Astrocyte of the spinal cord (primary cell): Measurements from ENCODE around the gene FAM118A.
"Not testable (repeated sequence)": the region's sequence is repeated elsewhere in the genome, so short reads cannot be mapped to it uniquely, and the experiment has no call there.

Source experiments
- DNase-seq: peaks from one replicate; pipeline ENCODE4 v3.0.0; 2011; ENCODE audit warnings: low read depth, low spot score
- H3K4me3 ChIP-seq: 2 replicates; pipeline ENCODE4 v1.5.1; 2011; ENCODE audit warnings: low read depth, mild to moderate bottlenecking, low read length, moderate library complexity
- in situ Hi-C: cut with HindIII; loops from 2 replicates; pipeline ENCODE4 v1.10.0; 2017; ENCODE audit warnings: low sequenced_read_pairs
- TF ChIP-seq, protein P1 (sequence below): IDR thresholded peaks from 2 replicates; pipeline ENCODE4 v1.5.1; 2012; ENCODE audit warnings: low read depth, mild to moderate bottlenecking, low read length, inconsistent platforms

FAM118A gene

DNA sequence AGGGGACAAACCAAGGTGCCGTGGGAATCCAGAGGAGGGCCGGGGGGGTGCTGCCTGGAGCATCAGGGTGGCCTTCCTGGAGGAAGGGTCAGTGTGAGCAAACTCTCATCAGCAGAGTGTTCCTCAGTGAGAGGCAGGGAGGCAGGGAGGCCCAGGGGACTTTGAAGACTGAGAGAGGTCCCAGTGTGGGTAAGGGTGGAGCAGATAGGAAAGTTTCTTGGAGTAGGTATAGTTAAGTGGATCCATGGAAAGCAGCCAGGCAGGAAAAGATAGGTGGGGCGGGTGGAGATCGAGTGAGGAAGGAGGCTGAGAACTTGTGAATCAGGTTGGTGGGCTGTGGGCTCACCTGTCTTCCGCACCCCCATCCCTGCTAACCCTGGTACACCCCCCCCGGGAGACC, 15.7 kb upstream of the FAM118A start:
- no peak overlapping the region for H3K4me3 ChIP-seq
- in situ Hi-C loops = no loop called here
- TF ChIP-seq, protein P1, sequence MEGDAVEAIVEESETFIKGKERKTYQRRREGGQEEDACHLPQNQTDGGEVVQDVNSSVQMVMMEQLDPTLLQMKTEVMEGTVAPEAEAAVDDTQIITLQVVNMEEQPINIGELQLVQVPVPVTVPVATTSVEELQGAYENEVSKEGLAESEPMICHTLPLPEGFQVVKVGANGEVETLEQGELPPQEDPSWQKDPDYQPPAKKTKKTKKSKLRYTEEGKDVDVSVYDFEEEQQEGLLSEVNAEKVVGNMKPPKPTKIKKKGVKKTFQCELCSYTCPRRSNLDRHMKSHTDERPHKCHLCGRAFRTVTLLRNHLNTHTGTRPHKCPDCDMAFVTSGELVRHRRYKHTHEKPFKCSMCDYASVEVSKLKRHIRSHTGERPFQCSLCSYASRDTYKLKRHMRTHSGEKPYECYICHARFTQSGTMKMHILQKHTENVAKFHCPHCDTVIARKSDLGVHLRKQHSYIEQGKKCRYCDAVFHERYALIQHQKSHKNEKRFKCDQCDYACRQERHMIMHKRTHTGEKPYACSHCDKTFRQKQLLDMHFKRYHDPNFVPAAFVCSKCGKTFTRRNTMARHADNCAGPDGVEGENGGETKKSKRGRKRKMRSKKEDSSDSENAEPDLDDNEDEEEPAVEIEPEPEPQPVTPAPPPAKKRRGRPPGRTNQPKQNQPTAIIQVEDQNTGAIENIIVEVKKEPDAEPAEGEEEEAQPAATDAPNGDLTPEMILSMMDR = no peak
- DNase-seq = no peak

DNA sequence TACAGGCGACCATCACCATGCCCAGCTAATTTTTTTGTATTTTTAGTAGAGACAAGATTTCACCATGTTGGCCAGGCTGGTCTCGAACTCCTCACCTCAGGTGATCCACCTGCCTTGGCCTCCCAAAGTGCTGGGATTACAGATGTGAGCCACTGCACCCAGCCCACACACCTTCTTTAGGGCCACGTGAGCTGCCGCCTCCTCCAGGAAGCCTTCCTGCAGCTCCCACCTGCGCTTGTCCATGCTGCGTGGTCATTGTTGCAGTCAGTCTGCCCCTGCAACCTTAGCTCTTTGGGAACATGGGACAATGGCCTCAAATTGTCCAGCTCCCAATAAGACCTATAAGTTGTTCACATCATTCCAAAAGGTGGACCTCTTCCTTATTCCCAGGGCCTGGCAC, 14.7 kb upstream of the FAM118A start:
- DNase-seq, in situ Hi-C loops, H3K4me3 ChIP-seq: not testable (repeated sequence)

DNA sequence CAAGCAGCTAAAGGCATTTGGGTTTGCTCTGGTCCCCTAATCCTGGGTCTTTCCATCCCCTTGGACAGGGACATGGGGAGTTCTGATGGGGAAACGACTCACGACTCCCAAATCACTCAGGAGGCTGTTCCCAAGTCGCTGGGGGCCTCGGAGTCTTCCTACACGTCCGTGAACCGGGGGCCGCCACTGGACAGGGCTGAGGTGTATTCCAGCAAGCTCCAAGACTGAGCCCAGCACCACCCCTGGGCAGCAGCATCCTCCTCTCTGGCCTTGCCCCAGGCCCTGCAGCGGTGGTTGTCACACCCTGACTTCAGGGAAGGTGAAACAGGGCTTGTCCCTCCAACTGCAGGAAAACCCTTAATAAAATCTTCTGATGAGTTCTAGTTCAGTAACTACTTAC, 14.2 kb upstream of the FAM118A start:
- in situ Hi-C loops = no loop called here
- DNase-seq = no peak
- TF ChIP-seq, protein P1 = no peak
- no peak overlapping the region for H3K4me3 ChIP-seq

DNA sequence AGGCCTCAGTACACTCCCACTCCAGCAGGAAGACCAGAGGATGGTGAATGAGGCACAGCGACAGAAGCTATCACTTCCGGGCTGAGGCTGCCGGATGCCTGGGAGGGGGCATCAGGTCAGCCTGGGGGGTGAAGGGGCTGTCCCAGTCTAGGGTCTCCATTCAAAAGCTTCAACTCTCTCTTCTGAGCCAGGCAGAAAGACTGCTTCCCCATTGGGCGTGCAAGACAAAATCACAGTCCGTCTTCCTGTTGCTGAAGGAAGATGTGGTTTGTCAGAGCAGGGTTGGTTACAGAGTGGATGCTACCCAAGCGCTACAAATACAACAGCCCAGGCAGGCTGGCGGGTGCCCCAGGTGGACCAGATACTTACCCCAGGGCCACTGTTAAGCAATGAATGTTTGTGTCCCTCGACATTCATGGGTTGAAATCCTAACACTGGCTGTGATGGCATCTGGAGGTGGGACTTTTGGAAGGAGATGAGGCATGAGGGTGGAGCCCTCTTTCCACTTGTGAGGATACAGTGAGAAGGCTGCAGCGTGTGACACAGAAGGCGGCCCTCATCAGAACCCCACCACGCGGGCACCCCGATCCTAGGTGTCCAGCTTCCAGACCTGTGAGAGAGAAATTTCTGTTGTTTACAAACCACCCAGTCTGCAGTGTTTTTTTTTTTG, 13.0 kb upstream of the FAM118A start:
- DNase-seq = no peak
- no peak overlapping the region for H3K4me3 ChIP-seq
- in situ Hi-C loops = no loop called here
- TF ChIP-seq, protein P1 = no peak

DNA sequence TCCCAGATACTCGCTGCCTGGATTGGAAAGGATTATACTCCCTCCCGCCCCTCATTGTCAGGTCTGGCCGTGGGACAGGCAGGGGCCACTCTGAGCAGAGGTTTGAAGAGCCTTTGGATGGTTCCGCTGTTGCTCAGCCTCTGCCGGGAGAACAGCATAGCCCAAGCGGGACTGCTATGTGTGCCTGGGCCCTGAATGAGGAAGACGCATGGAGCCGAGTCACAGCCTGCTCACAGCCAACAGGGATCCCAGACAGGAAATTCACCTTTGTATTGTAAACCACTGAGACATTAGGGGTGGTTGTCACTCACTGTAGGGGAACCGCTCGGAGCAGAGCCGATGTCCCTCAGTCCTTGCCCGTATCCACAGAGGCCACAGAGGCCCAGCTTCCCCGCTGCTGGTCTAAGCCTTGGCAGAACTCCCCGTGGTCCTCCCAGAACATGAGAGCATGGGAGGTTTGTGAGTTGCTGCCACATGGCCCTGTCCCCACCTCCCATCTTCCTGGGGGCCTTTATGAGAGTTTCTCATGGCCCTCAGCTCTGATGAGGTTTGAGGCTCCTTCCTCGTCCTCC, 10.7 kb upstream of the FAM118A start:
- H3K4me3 ChIP-seq = no peak overlapping the region
- no peak for DNase-seq
- in situ Hi-C loops = no loop called here
- TF ChIP-seq, protein P1 = no peak

DNA sequence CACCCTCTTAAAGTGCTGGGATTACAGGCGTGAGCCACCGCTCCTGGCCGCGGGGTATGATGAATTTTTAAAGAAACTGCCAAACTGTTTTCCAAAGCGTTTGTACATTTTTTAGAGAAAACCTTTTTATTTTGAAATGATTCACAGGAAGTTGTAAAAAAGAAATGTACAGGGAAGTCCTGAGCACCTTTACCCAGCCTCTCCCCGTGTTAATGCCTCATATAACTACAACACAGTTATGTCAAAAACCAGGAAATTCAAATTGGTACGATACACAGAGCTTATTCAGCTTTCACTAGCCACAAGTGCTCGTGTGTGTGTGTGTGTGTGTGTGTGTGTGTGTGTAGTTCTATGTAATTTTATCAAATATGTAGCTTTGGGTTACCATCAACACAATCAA, 7.0 kb upstream of the FAM118A start:
- no peak for DNase-seq
- in situ Hi-C loops = no loop called here
- TF ChIP-seq, protein P1 = no peak
- H3K4me3 ChIP-seq = no peak overlapping the region

DNA sequence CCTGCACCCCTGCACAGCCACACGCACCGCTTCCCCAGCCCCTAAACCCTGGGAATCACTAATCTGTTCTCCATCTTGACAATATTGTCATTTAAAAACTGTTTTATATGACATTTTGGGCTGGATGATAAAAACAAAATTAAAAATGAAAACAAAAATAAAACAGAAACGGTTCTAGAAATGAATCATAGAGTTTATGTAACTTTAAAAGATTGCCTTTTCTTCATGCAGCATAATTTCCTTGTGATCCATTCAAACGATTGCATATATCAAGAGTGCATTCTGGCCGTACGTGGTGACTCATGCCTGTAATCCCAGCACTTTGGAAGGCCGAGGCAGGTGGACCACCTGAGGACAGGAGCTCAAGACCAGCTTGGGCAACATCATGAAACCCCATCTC, 6.6 kb upstream of the FAM118A start:
- DNase-seq = no peak
- TF ChIP-seq, protein P1 = no peak
- in situ Hi-C loops = no loop called here
- H3K4me3 ChIP-seq = no peak overlapping the region
